Measurements from ENCODE around the gene PMM1. TPM values are rescaled to one million over a fixed set of nuclear protein-coding genes. Genes with fewer than 3 reads are reported as not detected.
"Not testable (repeated sequence)": the region's sequence is repeated elsewhere in the genome, so short reads cannot be mapped to it uniquely, and the experiment has no call there.

Gene PMM1
- total and polyA plus RNA-seq, 2 donors from 2014 or later: 36.4 to 127 TPM

DNA sequence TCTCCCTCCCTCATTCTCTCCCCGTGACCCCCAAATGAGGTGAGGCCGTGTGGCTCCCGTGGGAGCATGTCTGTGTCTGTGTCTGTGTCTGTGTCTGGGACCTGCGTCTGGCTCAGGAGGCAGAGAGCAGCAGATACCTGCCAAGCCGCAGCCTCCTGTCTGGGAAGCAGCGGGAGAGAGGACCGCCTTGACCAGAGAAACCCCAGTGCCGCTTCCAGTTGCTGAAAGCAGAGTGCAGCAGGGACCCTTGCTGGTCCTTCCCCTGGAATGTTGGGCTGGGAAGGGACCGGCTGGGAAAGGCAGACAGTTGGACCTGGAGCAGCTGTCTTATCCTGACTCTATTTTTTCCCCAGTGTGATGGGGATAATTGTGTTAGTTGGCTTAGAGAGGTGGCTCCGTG is 28.3 kb downstream of the PMM1 start:
- peak in 2 of 5 donors; percentile 33 to 48 for DNase-seq
- no peak for FAIRE-seq
- intact Hi-C loops (cut with DNase I): no loop called here
- Histone ChIP-seq H3K9me3 (ENCODE audit: control insufficient read depth in 2 of 3, insufficient read depth in 1 of 3, low read length in 3 of 3) (no peaks in the 10 kb centered on the region), H3K4me3 (ENCODE audit: low read length in 3 of 3) (peak overlapping the region; percentile 53 to 88 (median 62)), H3K36me3 (ENCODE audit: control insufficient read depth in 2 of 3, insufficient read depth in 3 of 3, low read length in 3 of 3) (no peaks in the 10 kb centered on the region), H3K4me1 (ENCODE audit: control insufficient read depth in 2 of 3, insufficient read depth in 2 of 3, low read depth in 1 of 3, low read length in 3 of 3) (peaks cover 0 to 21% (median 14%) of the 10 kb centered on the region in 3 donors), H3K9ac (ENCODE audit: low read length in 3 of 3) (peak overlapping the region in 2 of 3 donors; percentile 71 to 89), H3K27ac (ENCODE audit: low read depth in 2 of 2, low read length in 2 of 2) (peak overlapping the region; percentile 50 to 92), H3K27me3 (ENCODE audit: control insufficient read depth, insufficient read depth, low read length) (no peaks in the 10 kb centered on the region)
- TF ChIP-seq, protein P1, sequence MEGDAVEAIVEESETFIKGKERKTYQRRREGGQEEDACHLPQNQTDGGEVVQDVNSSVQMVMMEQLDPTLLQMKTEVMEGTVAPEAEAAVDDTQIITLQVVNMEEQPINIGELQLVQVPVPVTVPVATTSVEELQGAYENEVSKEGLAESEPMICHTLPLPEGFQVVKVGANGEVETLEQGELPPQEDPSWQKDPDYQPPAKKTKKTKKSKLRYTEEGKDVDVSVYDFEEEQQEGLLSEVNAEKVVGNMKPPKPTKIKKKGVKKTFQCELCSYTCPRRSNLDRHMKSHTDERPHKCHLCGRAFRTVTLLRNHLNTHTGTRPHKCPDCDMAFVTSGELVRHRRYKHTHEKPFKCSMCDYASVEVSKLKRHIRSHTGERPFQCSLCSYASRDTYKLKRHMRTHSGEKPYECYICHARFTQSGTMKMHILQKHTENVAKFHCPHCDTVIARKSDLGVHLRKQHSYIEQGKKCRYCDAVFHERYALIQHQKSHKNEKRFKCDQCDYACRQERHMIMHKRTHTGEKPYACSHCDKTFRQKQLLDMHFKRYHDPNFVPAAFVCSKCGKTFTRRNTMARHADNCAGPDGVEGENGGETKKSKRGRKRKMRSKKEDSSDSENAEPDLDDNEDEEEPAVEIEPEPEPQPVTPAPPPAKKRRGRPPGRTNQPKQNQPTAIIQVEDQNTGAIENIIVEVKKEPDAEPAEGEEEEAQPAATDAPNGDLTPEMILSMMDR (IDR thresholded peaks at IDR 0.05; ENCODE audit: borderline replicate concordance, extremely low read depth, insufficient read depth): no peak

- no peak for FAIRE-seq
- Histone ChIP-seq H3K36me3 (ENCODE audit: control insufficient read depth in 2 of 3, insufficient read depth in 3 of 3, low read length in 3 of 3) (no peaks in the 10 kb centered on the region), H3K27me3 (ENCODE audit: control insufficient read depth, insufficient read depth, low read length) (no peaks in the 10 kb centered on the region), H3K9me3 (ENCODE audit: control insufficient read depth in 2 of 3, insufficient read depth in 1 of 3, low read length in 3 of 3) (no peaks in the 10 kb centered on the region), H3K9ac (ENCODE audit: low read length in 3 of 3) (peak overlapping the region in 1 of 3 donors; percentile 89), H3K27ac (ENCODE audit: low read depth in 2 of 2, low read length in 2 of 2) (peak overlapping the region; percentile 20 to 92), H3K4me3 (ENCODE audit: low read length in 3 of 3) (peak overlapping the region in 2 of 3 donors; percentile 62 to 88), H3K4me1 (ENCODE audit: control insufficient read depth in 2 of 3, insufficient read depth in 2 of 3, low read depth in 1 of 3, low read length in 3 of 3) (peaks cover 0 to 21% (median 15%) of the 10 kb centered on the region in 3 donors)
- peak in 1 of 5 donors; percentile 20 for DNase-seq
- TF ChIP-seq, protein P1 (IDR thresholded peaks at IDR 0.05; ENCODE audit: borderline replicate concordance, extremely low read depth, insufficient read depth): no peak
- intact Hi-C loops (cut with DNase I): no loop called here
Observed at GRCh38 chr22:41560095-41560471, 29.6 kb downstream of the PMM1 start.

DNA sequence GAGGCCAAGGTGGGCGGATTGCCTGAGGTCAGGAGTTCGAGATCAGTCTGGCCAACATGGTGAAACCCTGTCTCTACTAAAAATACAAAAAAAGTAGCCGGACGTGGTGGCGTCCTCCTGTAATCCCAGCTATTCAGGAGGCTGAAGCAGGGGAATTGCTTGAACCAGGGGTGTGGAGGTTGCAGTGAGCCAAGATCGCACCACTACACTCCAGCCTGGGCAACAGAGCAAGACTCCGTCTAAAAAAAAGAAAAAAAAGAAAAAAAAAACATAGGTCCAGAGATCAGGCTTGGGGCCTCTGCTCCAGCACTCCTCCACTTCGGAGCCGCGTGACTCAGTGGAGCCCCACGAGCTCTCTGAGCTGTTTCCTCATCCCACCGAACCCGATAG is 31.4 kb downstream of the PMM1 start:
- FAIRE-seq; H3K4me3 ChIP-seq (ENCODE audit: low read length in 3 of 3); H3K9me3 ChIP-seq (ENCODE audit: control insufficient read depth in 2 of 3, insufficient read depth in 1 of 3, low read length in 3 of 3); H3K9ac ChIP-seq (ENCODE audit: low read length in 3 of 3); H3K27me3 ChIP-seq (ENCODE audit: control insufficient read depth, insufficient read depth, low read length); H3K36me3 ChIP-seq (ENCODE audit: control insufficient read depth in 2 of 3, insufficient read depth in 3 of 3, low read length in 3 of 3); DNase-seq; intact Hi-C loops (cut with DNase I): not testable (repeated sequence)
- Histone ChIP-seq H3K27ac (ENCODE audit: low read depth in 2 of 2, low read length in 2 of 2) (peak overlapping the region; percentile 5 to 76), H3K4me1 (ENCODE audit: control insufficient read depth in 2 of 3, insufficient read depth in 2 of 3, low read depth in 1 of 3, low read length in 3 of 3) (peaks cover 0 to 16% (median 13%) of the 10 kb centered on the region in 3 donors)

DNA sequence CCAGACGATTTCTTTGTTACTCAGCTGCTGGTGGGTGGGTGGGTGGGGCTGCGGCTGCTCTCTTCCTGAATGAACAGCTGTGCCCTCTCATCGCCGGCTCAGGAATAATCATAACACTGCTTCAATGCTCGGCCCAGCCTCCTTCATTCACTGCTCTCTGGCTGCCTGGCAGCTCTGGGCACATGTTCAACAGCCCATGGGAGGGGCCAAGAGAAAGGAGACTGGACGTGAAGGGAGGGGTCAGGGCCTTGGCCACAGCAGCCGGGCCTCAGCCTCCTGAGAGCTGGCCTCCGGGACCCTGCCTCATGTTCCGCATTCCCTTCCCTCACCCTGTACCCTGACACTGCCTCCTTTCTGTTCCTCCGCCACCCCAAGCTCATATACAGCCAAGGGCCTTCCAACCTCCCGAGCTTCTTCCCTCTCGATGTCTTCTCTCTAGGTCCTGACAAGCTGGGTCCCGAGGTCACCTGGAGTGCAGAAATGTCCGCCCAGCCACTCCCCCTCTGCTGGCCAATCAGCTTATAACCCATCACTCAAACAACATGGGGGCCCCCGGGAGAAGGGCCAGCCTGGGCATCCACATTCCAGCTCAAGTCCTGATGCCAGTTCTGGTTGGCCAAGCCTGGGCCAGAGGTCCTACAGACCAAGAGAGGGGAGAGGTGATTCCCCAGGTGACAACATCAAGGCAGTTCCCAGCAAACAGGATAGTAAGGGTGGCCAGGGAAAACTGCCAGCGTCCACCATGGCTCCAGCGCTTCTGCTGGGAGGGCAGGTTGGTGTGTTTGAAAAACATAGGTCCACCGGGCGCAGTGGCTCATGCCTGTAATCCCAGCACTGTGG is 32.0 kb downstream of the PMM1 start:
- no peak overlapping the region for H3K9ac ChIP-seq (ENCODE audit: low read length in 3 of 3)

More for the DNA sequence above, 32.0 kb downstream of the PMM1 start:
- TF ChIP-seq, protein P1 (IDR thresholded peaks at IDR 0.05; ENCODE audit: borderline replicate concordance, extremely low read depth, insufficient read depth): no peak
- H3K36me3 ChIP-seq (ENCODE audit: control insufficient read depth in 2 of 3, insufficient read depth in 3 of 3, low read length in 3 of 3): no peaks in the 10 kb centered on the region
- intact Hi-C loops (cut with DNase I): no loop called here
- no peak overlapping the region for H3K4me3 ChIP-seq (ENCODE audit: low read length in 3 of 3)
- DNase-seq (peak; percentile 69 to 95 (median 80)), FAIRE-seq (no peak)
- no peaks in the 10 kb centered on the region for H3K9me3 ChIP-seq (ENCODE audit: control insufficient read depth in 2 of 3, insufficient read depth in 1 of 3, low read length in 3 of 3)
- H3K27me3 ChIP-seq (ENCODE audit: control insufficient read depth, insufficient read depth, low read length): no peaks in the 10 kb centered on the region
- H3K4me1 ChIP-seq (ENCODE audit: control insufficient read depth in 2 of 3, insufficient read depth in 2 of 3, low read depth in 1 of 3, low read length in 3 of 3): peaks cover 0 to 11% (median 7%) of the 10 kb centered on the region in 3 donors
- H3K27ac ChIP-seq (ENCODE audit: low read depth in 2 of 2, low read length in 2 of 2): peak overlapping the region; percentile 5 to 76
